KMS-11 (cell line): ENCODE measurements around the gene ZMYND11.

Experiments
- H2AFZ ChIP-seq: fragments of 200-600 bp; sonication (generic); 2 replicates; pipeline ENCODE4 v1.6.1; 2016; ENCODE audit warnings: antibody characterized with exemption, mixed run types, low read depth
- H3K27ac ChIP-seq: fragments of 200-600 bp; sonication (generic); 2 replicates; pipeline ENCODE4 v1.6.1; 2016; ENCODE audit warnings: mild to moderate bottlenecking, mixed run types
- H3K27me3 ChIP-seq: fragments of 200-600 bp; sonication (generic); 2 replicates; pipeline ENCODE4 v1.6.1; 2017; ENCODE audit warnings: mild to moderate bottlenecking, low read depth, mixed run types, moderate library complexity; ENCODE audit not compliant: insufficient read depth
- H3K36me3 ChIP-seq: fragments of 200-600 bp; sonication (generic); 2 replicates; pipeline ENCODE4 v1.6.1; 2017; ENCODE audit warnings: mild to moderate bottlenecking, mixed run types; ENCODE audit not compliant: insufficient read depth
- H3K4me1 ChIP-seq: fragments of 200-600 bp; sonication (generic); 2 replicates; pipeline ENCODE4 v1.6.1; 2016; ENCODE audit warnings: mild to moderate bottlenecking, low read depth, mixed run types; ENCODE audit not compliant: poor library complexity, severe bottlenecking
- H3K4me2 ChIP-seq: fragments of 200-600 bp; sonication (generic); 2 replicates; pipeline ENCODE4 v1.7.0; 2016; ENCODE audit warnings: mild to moderate bottlenecking, mixed run types
- H3K4me3 ChIP-seq: fragments of 200-600 bp; sonication (generic); IDR thresholded peaks from 2 replicates; pipeline ENCODE4 v1.6.1; 2017; ENCODE audit warnings: low read depth, low read length, mixed read lengths; ENCODE audit not compliant: insufficient read depth
- H3K79me2 ChIP-seq: fragments of 200-600 bp; sonication (generic); 2 replicates; pipeline ENCODE4 v1.6.1; 2016; ENCODE audit warnings: low read depth, mixed run types; ENCODE audit not compliant: insufficient read depth
- H3K9ac ChIP-seq: fragments of 200-600 bp; sonication (generic); 2 replicates; pipeline ENCODE4 v1.6.1; 2016; ENCODE audit warnings: mild to moderate bottlenecking, mixed run types
- H4K20me1 ChIP-seq: fragments of 200-600 bp; sonication (generic); 2 replicates; pipeline ENCODE4 v1.6.1; 2016; ENCODE audit warnings: mild to moderate bottlenecking, mixed run types; ENCODE audit not compliant: insufficient read depth
- CTCF ChIP-seq: fragments of 200-600 bp; sonication (generic); conservative IDR thresholded peaks from 2 replicates; pipeline ENCODE4 v1.6.1; 2017; ENCODE audit warnings: low read depth, mild to moderate bottlenecking, antibody characterized with exemption, low read length, moderate library complexity, mixed read lengths

ZMYND11 gene

DNA sequence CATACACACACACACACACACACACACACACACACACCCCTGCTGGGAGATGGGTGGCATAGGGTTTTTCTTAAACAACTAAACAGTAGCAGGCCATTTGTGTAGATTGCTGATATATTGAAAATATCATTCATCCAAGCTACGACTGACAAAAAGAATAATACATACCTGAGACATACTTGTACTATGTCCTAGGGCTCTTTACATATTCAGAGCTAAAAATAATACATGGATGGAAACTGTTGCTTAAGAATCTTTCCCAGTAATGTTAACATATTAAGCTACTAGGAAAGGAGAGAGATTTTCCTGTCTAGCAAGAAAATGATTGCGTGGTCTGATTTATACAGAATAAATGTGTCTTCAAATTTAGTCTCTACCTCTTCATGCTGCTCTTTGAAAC, 46.0 kb upstream of the ZMYND11 start:
- H4K20me1 ChIP-seq: no peaks in the 10 kb centered on the region
- H3K4me3 ChIP-seq: no peak overlapping the region
- H3K27me3 ChIP-seq: no peaks in the 10 kb centered on the region
- no peak for TF ChIP-seq CTCF
- no peak overlapping the region for H2AFZ ChIP-seq
- no peak overlapping the region for H3K27ac ChIP-seq
- H3K36me3 ChIP-seq: no peaks in the 10 kb centered on the region
- H3K9ac ChIP-seq: no peak overlapping the region
- no peaks in the 10 kb centered on the region for H3K79me2 ChIP-seq
- H3K4me1 ChIP-seq: no peaks in the 10 kb centered on the region
- no peak overlapping the region for H3K4me2 ChIP-seq

GRCh38 chr10:90161-90560, 45.1 kb upstream of the ZMYND11 start:
- no peaks in the 10 kb centered on the region for H3K4me1 ChIP-seq

GRCh38 chr10:91313-91712, 43.9 kb upstream of the ZMYND11 start:
- Histone ChIP-seq H3K4me1 (no peaks in the 10 kb centered on the region), H3K4me2 (no peak overlapping the region), H2AFZ (no peak overlapping the region), H3K79me2 (no peaks in the 10 kb centered on the region), H3K27me3 (no peaks in the 10 kb centered on the region), H3K27ac (no peak overlapping the region), H3K4me3 (no peak overlapping the region), H3K9ac (no peak overlapping the region), H3K36me3 (no peaks in the 10 kb centered on the region), H4K20me1 (no peaks in the 10 kb centered on the region)
- no peak for TF ChIP-seq CTCF

More at GRCh38 chr10:90161-90560, 45.1 kb upstream of the ZMYND11 start:
- TF ChIP-seq CTCF: no peak
- H3K4me2 ChIP-seq: no peak overlapping the region
- H3K79me2 ChIP-seq: no peaks in the 10 kb centered on the region
- H3K36me3 ChIP-seq: no peaks in the 10 kb centered on the region
- no peak overlapping the region for H2AFZ ChIP-seq
- no peak overlapping the region for H3K4me3 ChIP-seq
- no peaks in the 10 kb centered on the region for H4K20me1 ChIP-seq
- no peaks in the 10 kb centered on the region for H3K27me3 ChIP-seq
- H3K9ac ChIP-seq: no peak overlapping the region
- no peak overlapping the region for H3K27ac ChIP-seq

DNA sequence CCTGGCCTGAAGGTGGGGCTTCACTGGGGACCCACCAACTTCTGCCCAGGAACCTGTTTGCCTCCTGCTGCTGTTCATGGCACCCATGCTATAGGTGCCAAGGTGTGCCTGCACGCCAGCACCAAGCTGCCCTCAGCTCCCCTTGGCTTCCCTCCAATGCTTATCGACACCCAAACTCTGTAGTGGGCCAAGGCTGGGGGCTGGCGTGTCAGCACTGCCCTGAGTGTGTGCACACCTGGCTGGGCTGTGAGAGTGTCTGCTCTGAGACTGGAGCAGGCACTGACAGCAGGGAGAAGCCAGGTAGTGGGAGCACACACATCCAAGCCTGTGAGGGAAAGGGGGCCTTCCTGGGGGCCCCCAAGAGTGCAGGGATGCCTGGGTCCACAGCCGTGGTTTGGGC, 43.1 kb upstream of the ZMYND11 start:
- Histone ChIP-seq H3K79me2 (no peaks in the 10 kb centered on the region), H3K9ac (no peak overlapping the region), H3K4me3 (no peak overlapping the region), H4K20me1 (no peaks in the 10 kb centered on the region), H3K4me1 (no peaks in the 10 kb centered on the region), H2AFZ (no peak overlapping the region), H3K36me3 (no peaks in the 10 kb centered on the region), H3K4me2 (no peak overlapping the region), H3K27me3 (no peaks in the 10 kb centered on the region), H3K27ac (no peak overlapping the region)
- TF ChIP-seq CTCF: no peak
